MM.1S (cell line): ENCODE data around the gene MTFMT.
"Not testable (repeated sequence)": the region's sequence is repeated elsewhere in the genome, so short reads cannot be mapped to it uniquely, and the experiment has no call there.

ENCODE experiments used
- DNase-seq: peaks from one replicate; pipeline ENCODE4 v3.0.0-alpha.2; 2015
- H2AFZ ChIP-seq: fragments of 300-600 bp; sonication (generic); 2 replicates; pipeline ENCODE4 v1.6.0; 2016; ENCODE audit warnings: antibody characterized with exemption, low read length
- H3F3A ChIP-seq: fragments of 300-600 bp; sonication (generic); 2 replicates; pipeline ENCODE4 v1.6.1; 2016; ENCODE audit warnings: mild to moderate bottlenecking, antibody characterized with exemption, low read length, moderate library complexity, mixed read lengths; ENCODE audit not compliant: insufficient read depth
- H3K27ac ChIP-seq: fragments of 300-600 bp; sonication (generic); 2 replicates; pipeline ENCODE4 v1.5.1; 2016; ENCODE audit warnings: mild to moderate bottlenecking, low read length
- H3K27me3 ChIP-seq: fragments of 300-600 bp; sonication (generic); replicated peaks from 2 replicates; pipeline ENCODE4 v1.6.0; 2016; ENCODE audit warnings: low read length; ENCODE audit not compliant: insufficient read depth
- H3K36me3 ChIP-seq: fragments of 300-600 bp; sonication (generic); replicated peaks from 2 replicates; pipeline ENCODE4 v1.6.1; 2016; ENCODE audit warnings: mild to moderate bottlenecking, low read length, mixed read lengths; ENCODE audit not compliant: insufficient read depth
- H3K4me1 ChIP-seq: fragments of 300-600 bp; sonication (generic); 2 replicates; pipeline ENCODE4 v1.6.1; 2016; ENCODE audit warnings: low read length, mixed read lengths
- H3K4me2 ChIP-seq: fragments of 300-600 bp; sonication (generic); 2 replicates; pipeline ENCODE4 v1.6.0; 2016; ENCODE audit warnings: low read depth, low read length
- H3K4me3 ChIP-seq: fragments of 300-600 bp; sonication (generic); 2 replicates; pipeline ENCODE4 v1.5.1; 2016; ENCODE audit warnings: low read length, mixed read lengths
- H3K79me2 ChIP-seq: fragments of 300-600 bp; sonication (generic); 2 replicates; pipeline ENCODE4 v1.6.1; 2016; ENCODE audit warnings: mixed run types, low read length, mixed read lengths
- H3K9ac ChIP-seq: fragments of 300-600 bp; sonication (generic); 2 replicates; pipeline ENCODE4 v1.6.1; 2016; ENCODE audit warnings: low read length, mixed read lengths
- H3K9me2 ChIP-seq: fragments of 300-600 bp; sonication (generic); replicated peaks from 2 replicates; pipeline ENCODE4 v1.6.1; 2016; ENCODE audit warnings: mild to moderate bottlenecking, low read length, mixed read lengths; ENCODE audit not compliant: insufficient read depth
- H3K9me3 ChIP-seq: fragments of 300-600 bp; sonication (generic); replicated peaks from 2 replicates; pipeline ENCODE4 v1.6.1; 2016; ENCODE audit warnings: mild to moderate bottlenecking, low read length, mixed read lengths; ENCODE audit not compliant: insufficient read depth
- H4K20me1 ChIP-seq: fragments of 300-600 bp; sonication (generic); 2 replicates; pipeline ENCODE4 v1.6.1; 2016; ENCODE audit warnings: mild to moderate bottlenecking, low read length, moderate library complexity, mixed read lengths; ENCODE audit not compliant: insufficient read depth
- EZH2 ChIP-seq: fragments of 300-600 bp; sonication (generic); optimal IDR thresholded peaks from 2 replicates; pipeline ENCODE3; 2017; ENCODE audit warnings: low read depth, mild to moderate bottlenecking, antibody characterized with exemption, low read length, mixed read lengths
- EZH2phosphoT487 ChIP-seq: fragments of 300-600 bp; sonication (generic); IDR thresholded peaks from 2 replicates; pipeline ENCODE4 v1.6.1; 2018; ENCODE audit warnings: antibody characterized with exemption, low read length
- TF ChIP-seq, protein P1 (sequence below): fragments of 300-600 bp; sonication (generic); IDR thresholded peaks from 2 replicates; pipeline ENCODE4 v1.5.1; 2016; ENCODE audit warnings: antibody characterized with exemption, low read length, mixed read lengths

MTFMT gene

DNA sequence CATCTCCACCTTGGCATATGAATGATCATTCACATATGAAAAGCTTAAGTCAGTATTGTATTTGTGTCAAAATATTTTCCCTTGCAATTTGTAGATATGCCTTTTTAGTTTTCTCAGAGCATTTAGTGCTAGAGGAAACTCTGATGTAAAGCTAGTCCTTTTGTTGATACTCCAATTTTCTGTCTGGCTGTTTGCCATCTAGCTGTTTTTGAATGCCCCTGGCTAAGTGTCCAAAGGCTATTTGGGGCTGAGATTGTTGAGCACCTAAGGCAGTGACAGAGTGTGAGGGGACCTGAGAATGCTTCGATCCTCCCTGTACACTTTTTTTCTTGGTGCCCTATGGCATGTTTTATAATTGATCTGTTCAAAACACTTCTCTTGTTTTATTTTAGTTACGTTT is 18.8 kb upstream of the MTFMT start:
- TF ChIP-seq EZH2phosphoT487 (no peak), EZH2 (no peak)
- TF ChIP-seq, protein P1, sequence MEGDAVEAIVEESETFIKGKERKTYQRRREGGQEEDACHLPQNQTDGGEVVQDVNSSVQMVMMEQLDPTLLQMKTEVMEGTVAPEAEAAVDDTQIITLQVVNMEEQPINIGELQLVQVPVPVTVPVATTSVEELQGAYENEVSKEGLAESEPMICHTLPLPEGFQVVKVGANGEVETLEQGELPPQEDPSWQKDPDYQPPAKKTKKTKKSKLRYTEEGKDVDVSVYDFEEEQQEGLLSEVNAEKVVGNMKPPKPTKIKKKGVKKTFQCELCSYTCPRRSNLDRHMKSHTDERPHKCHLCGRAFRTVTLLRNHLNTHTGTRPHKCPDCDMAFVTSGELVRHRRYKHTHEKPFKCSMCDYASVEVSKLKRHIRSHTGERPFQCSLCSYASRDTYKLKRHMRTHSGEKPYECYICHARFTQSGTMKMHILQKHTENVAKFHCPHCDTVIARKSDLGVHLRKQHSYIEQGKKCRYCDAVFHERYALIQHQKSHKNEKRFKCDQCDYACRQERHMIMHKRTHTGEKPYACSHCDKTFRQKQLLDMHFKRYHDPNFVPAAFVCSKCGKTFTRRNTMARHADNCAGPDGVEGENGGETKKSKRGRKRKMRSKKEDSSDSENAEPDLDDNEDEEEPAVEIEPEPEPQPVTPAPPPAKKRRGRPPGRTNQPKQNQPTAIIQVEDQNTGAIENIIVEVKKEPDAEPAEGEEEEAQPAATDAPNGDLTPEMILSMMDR, result no peak
- Histone ChIP-seq H4K20me1 (no peaks in the 10 kb centered on the region), H3K36me3 (no peaks in the 10 kb centered on the region), H3K79me2 (no peaks in the 10 kb centered on the region), H3K27ac (no peak overlapping the region), H3K9ac (no peak overlapping the region), H3K9me3 (no peaks in the 10 kb centered on the region), H3K4me3 (no peak overlapping the region), H3K4me1 (peaks cover 32% of the 10 kb centered on the region), H2AFZ (no peak overlapping the region), H3K4me2 (no peak overlapping the region), H3F3A (peaks cover 32% of the 10 kb centered on the region), H3K9me2 (no peaks in the 10 kb centered on the region), H3K27me3 (no peaks in the 10 kb centered on the region)
- no peak for DNase-seq

GRCh38 chr15:65044724-65045481 is 15.5 kb upstream of the MTFMT start, which contains the start of gene SLC51B:
Gene SLC51B, plus strand, starts transcription at chr15:65045387. Its CDS starts 4,618 bp downstream, at chr15:65050005.
- no peak within 1 kb of the TSS for H3K9ac ChIP-seq
- no peak within 1 kb of the TSS for H2AFZ ChIP-seq
- no peaks in the 10 kb centered on the region for H3K9me3 ChIP-seq
- H4K20me1 ChIP-seq, result no peaks in the 10 kb centered on the region
- H3K36me3 ChIP-seq, result no peaks in the 10 kb centered on the region
- peaks cover 3% of the 10 kb centered on the region; the same call in 1 of the 2 replicates for H3F3A ChIP-seq
- no peak within 1 kb of the TSS for H3K4me2 ChIP-seq
- peaks cover 5% of the 10 kb centered on the region for H3K4me1 ChIP-seq
- DNase-seq, result no peak
- TF ChIP-seq EZH2phosphoT487 (no peak), EZH2 (no peak)
- TF ChIP-seq, protein P1, result no peak
- H3K27me3 ChIP-seq, result no peaks in the 10 kb centered on the region
- H3K4me3 ChIP-seq, result no peak within 1 kb of the TSS
- H3K79me2 ChIP-seq, result no peaks in the 10 kb centered on the region
- no peaks in the 10 kb centered on the region for H3K9me2 ChIP-seq
- no peak within 1 kb of the TSS for H3K27ac ChIP-seq

DNA sequence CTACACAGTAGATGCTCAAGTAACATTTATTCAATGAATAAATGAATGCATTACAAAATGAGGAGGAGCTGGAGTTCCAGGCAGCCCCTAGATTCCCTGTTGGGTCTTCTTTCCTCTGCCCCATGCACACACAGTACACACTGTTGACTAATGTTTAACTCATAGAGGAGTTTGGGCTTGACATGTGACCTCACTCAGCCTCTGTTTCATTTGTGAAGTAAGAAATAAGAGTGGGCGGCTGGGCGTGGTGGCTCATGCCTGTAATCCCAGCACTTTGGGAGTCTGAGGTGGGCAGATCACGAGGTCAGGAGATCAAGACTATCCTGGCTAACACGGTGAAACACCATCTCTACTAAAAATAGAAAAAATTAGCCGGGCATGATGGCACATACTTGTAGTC is 14.8 kb upstream of the MTFMT start:
- not testable (repeated sequence) for H4K20me1 ChIP-seq, H2AFZ ChIP-seq, H3K36me3 ChIP-seq, H3K9me3 ChIP-seq, H3K27me3 ChIP-seq, H3K79me2 ChIP-seq, H3K9me2 ChIP-seq, H3K9ac ChIP-seq, H3K4me1 ChIP-seq, H3K4me3 ChIP-seq, H3K27ac ChIP-seq, DNase-seq, H3F3A ChIP-seq, H3K4me2 ChIP-seq

DNA sequence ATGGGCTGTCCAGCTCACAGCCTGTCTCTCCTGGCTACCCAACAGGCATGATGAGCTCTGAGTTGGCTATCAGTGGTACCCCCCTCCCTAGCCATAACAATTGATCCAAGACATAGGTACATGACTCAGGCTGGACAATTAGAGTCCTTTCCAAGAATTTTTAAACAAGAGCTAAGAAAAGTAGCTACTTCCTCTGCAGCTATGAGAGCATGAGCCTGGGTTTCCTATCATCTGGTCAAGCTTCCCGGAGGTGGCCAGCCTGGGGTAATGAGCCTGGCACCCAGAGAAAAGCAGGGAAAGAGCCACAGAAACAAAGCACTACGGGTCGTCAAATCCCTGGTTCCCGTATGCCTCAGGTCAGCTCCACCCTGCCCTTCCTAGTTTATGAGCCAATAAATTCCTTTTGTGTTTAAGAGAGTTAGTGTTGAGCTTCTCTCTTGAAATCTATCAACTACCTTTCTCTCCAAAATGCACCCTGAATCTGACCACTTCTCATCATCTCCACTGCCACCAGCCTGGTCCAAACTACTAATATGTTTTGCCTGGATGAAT is 13.4 kb upstream of the MTFMT start:
- DNase-seq, result no peak
- H3K9me3 ChIP-seq, result no peaks in the 10 kb centered on the region
- no peaks in the 10 kb centered on the region for H3K27me3 ChIP-seq
- H3K36me3 ChIP-seq, result no peaks in the 10 kb centered on the region
- H3K9me2 ChIP-seq, result no peaks in the 10 kb centered on the region
- H3K4me3 ChIP-seq, result no peak overlapping the region
- TF ChIP-seq, protein P1, result no peak
- TF ChIP-seq EZH2phosphoT487 (no peak), EZH2 (no peak)
- no peak overlapping the region for H3K9ac ChIP-seq
- H3K4me2 ChIP-seq, result no peak overlapping the region
- H3F3A ChIP-seq, result no peaks in the 10 kb centered on the region
- H2AFZ ChIP-seq, result no peak overlapping the region
- H3K4me1 ChIP-seq, result no peaks in the 10 kb centered on the region
- H3K27ac ChIP-seq, result no peak overlapping the region
- H3K79me2 ChIP-seq, result no peaks in the 10 kb centered on the region
- H4K20me1 ChIP-seq, result no peaks in the 10 kb centered on the region
